ENCODE measurements around the gene NCAPD2. TPM values are rescaled to one million over a fixed set of nuclear protein-coding genes. Genes with fewer than 3 reads are reported as not detected.

The NCAPD2 gene
- total RNA-seq, 1 experiment from 2014 or later, result 266 TPM

GRCh38 chr12:6520186-6520585 is 26.3 kb downstream of the NCAPD2 start:
- Histone ChIP-seq H3F3A (ENCODE audit: insufficient read depth, low read depth) (peaks cover 25% of the 10 kb centered on the region), H3K4me2 (no peak overlapping the region), H3K79me2 (ENCODE audit: low read depth) (no peaks in the 10 kb centered on the region), H3K36me3 (ENCODE audit: low read depth) (peaks cover 80% of the 10 kb centered on the region), H3K27ac (no peak overlapping the region), H3K27me3 (ENCODE audit: insufficient read depth, low read depth) (no peaks in the 10 kb centered on the region), H3K4me3 (no peak overlapping the region), H3K9me2 (ENCODE audit: insufficient read depth) (no peaks in the 10 kb centered on the region), H3K9me3 (ENCODE audit: insufficient read depth, low read depth) (no peaks in the 10 kb centered on the region), H2AFZ (no peak overlapping the region), H4K20me1 (ENCODE audit: insufficient read depth) (no peaks in the 10 kb centered on the region), H3K4me1 (replicated peaks; ENCODE audit: insufficient read depth) (no peaks in the 10 kb centered on the region)
- no peak for TF ChIP-seq CTCF (conservative IDR thresholded peaks at IDR 0.05)
- TF ChIP-seq EZH2 (IDR thresholded peaks at IDR 0.05; ENCODE audit: low read depth), result no peak
- BruUV-seq (replicated peaks), result no TSS peak
- intact Hi-C loops (cut with micrococcal nuclease; ENCODE audit: unreplicated experiment), result no loop called here
- CTCF ChIA-PET, result interaction anchor here (0.5 kb wide), 1 partner anchor 211 kb away, joined by 3 read pairs; no protein-coding TSS in a partner anchor
- POLR2A ChIA-PET (ENCODE audit: unreplicated experiment), result no interaction called here
- DNase-seq, result no peak

GRCh38 chr12:6522193-6522592 is 28.3 kb downstream of the NCAPD2 start:
- ChIA-PET CTCF (no interaction called here), POLR2A (ENCODE audit: unreplicated experiment) (no interaction called here)
- no peak overlapping the region for H2AFZ ChIP-seq
- no peaks in the 10 kb centered on the region for H4K20me1 ChIP-seq (ENCODE audit: insufficient read depth)
- intact Hi-C loops (cut with micrococcal nuclease; ENCODE audit: unreplicated experiment), result no loop called here
- no peak for DNase-seq
- H3K27ac ChIP-seq, result no peak overlapping the region
- H3K4me1 ChIP-seq (replicated peaks; ENCODE audit: insufficient read depth), result no peaks in the 10 kb centered on the region
- H3K36me3 ChIP-seq (ENCODE audit: low read depth), result peaks cover 82% of the 10 kb centered on the region
- TF ChIP-seq CTCF (conservative IDR thresholded peaks at IDR 0.05) (no peak), EZH2 (IDR thresholded peaks at IDR 0.05; ENCODE audit: low read depth) (no peak)
- H3K9me3 ChIP-seq (ENCODE audit: insufficient read depth, low read depth), result no peaks in the 10 kb centered on the region
- no peak overlapping the region for H3K4me2 ChIP-seq
- H3K9me2 ChIP-seq (ENCODE audit: insufficient read depth), result no peaks in the 10 kb centered on the region
- H3K79me2 ChIP-seq (ENCODE audit: low read depth), result no peaks in the 10 kb centered on the region
- H3F3A ChIP-seq (ENCODE audit: insufficient read depth, low read depth), result peaks cover 21% of the 10 kb centered on the region
- no TSS peak for BruUV-seq (replicated peaks)
- no peaks in the 10 kb centered on the region for H3K27me3 ChIP-seq (ENCODE audit: insufficient read depth, low read depth)
- no peak overlapping the region for H3K4me3 ChIP-seq

- intact Hi-C loops (cut with micrococcal nuclease; ENCODE audit: unreplicated experiment), result no loop called here
- Histone ChIP-seq H3K4me3 (no peak overlapping the region), H4K20me1 (ENCODE audit: insufficient read depth) (no peaks in the 10 kb centered on the region), H3F3A (ENCODE audit: insufficient read depth, low read depth) (peaks cover 36% of the 10 kb centered on the region), H3K9me3 (ENCODE audit: insufficient read depth, low read depth) (no peaks in the 10 kb centered on the region), H3K36me3 (ENCODE audit: low read depth) (peaks cover 81% of the 10 kb centered on the region), H3K27me3 (ENCODE audit: insufficient read depth, low read depth) (no peaks in the 10 kb centered on the region), H2AFZ (no peak overlapping the region), H3K79me2 (ENCODE audit: low read depth) (no peaks in the 10 kb centered on the region), H3K27ac (no peak overlapping the region), H3K9me2 (ENCODE audit: insufficient read depth) (no peaks in the 10 kb centered on the region), H3K4me1 (replicated peaks; ENCODE audit: insufficient read depth) (peaks cover 11% of the 10 kb centered on the region), H3K4me2 (no peak overlapping the region)
- ChIA-PET CTCF (no interaction called here), POLR2A (ENCODE audit: unreplicated experiment) (interaction anchor here (0.6 kb wide), 2 partner anchors 16 to 188 kb away, joined by 3 to 6 read pairs; no protein-coding TSS in a partner anchor)
- TF ChIP-seq CTCF (conservative IDR thresholded peaks at IDR 0.05), result no peak
- no peak for TF ChIP-seq EZH2 (IDR thresholded peaks at IDR 0.05; ENCODE audit: low read depth)
- no TSS peak for BruUV-seq (replicated peaks)
- DNase-seq, result no peak
Measured at GRCh38 chr12:6523708-6524107, 29.8 kb downstream of the NCAPD2 start.
